ENCODE results near the gene DPAGT1.

The DPAGT1 gene

GRCh38 chr11:119048644-119049043, 53.0 kb downstream of the DPAGT1 start:
- Histone ChIP-seq H3K4me3 (ENCODE audit: low read depth in 1 of 2, low read length in 2 of 2) (no peak overlapping the region), H3K79me2 (ENCODE audit: insufficient read depth, low read length) (peaks cover 5% of the 10 kb centered on the region; the same call in 1 of the 2 replicates), H3K27me3 (ENCODE audit: insufficient read depth, low read length, poor library complexity) (no peaks in the 10 kb centered on the region), H3K27ac (ENCODE audit: low read length) (no peak overlapping the region), H4K20me1 (ENCODE audit: insufficient read depth, low read length) (0 out of 2 replicates have a peak, but pooled peaks cover 3% of the 10 kb centered on the region), H3K9me3 (ENCODE audit: insufficient read depth, low read length, severe bottlenecking) (no peaks in the 10 kb centered on the region), H3K4me1 (ENCODE audit: insufficient read depth, low read length) (no peaks in the 10 kb centered on the region), H3K36me3 (ENCODE audit: insufficient read depth, low read length) (peaks cover 91% of the 10 kb centered on the region), H3K4me2 (ENCODE audit: insufficient read depth, low read length) (no peak overlapping the region), H2AFZ (ENCODE audit: low read depth, low read length) (no peak overlapping the region), H3K9ac (ENCODE audit: low read depth, low read length) (no peak overlapping the region)
- DNase-seq = no peak
- TF ChIP-seq EZH2 (IDR thresholded peaks at IDR 0.05; ENCODE audit: borderline replicate concordance, low read depth, low read length, severe bottlenecking) (no peak), CTCF (IDR thresholded peaks at IDR 0.05; ENCODE audit: borderline replicate concordance, extremely low read depth, low read length, poor library complexity, severe bottlenecking) (no peak)
- ATAC-seq (ENCODE audit: insufficient read depth, low read depth) = peak; percentile 45; the same call in 2 of the 3 replicates

GRCh38 chr11:119047205-119047604, 54.4 kb downstream of the DPAGT1 start:
- DNase-seq = no peak
- no peak for TF ChIP-seq CTCF (IDR thresholded peaks at IDR 0.05; ENCODE audit: borderline replicate concordance, extremely low read depth, low read length, poor library complexity, severe bottlenecking)
- TF ChIP-seq EZH2 (IDR thresholded peaks at IDR 0.05; ENCODE audit: borderline replicate concordance, low read depth, low read length, severe bottlenecking) = no peak
- Histone ChIP-seq H3K27ac (ENCODE audit: low read length) (no peak overlapping the region), H3K9ac (ENCODE audit: low read depth, low read length) (no peak overlapping the region), H3K9me3 (ENCODE audit: insufficient read depth, low read length, severe bottlenecking) (no peaks in the 10 kb centered on the region), H3K36me3 (ENCODE audit: insufficient read depth, low read length) (peaks cover 77% of the 10 kb centered on the region), H3K4me1 (ENCODE audit: insufficient read depth, low read length) (no peaks in the 10 kb centered on the region), H3K4me3 (ENCODE audit: low read depth in 1 of 2, low read length in 2 of 2) (no peak overlapping the region), H4K20me1 (ENCODE audit: insufficient read depth, low read length) (0 out of 2 replicates have a peak, but pooled peaks cover under 1% of the 10 kb centered on the region), H2AFZ (ENCODE audit: low read depth, low read length) (no peak overlapping the region), H3K27me3 (ENCODE audit: insufficient read depth, low read length, poor library complexity) (no peaks in the 10 kb centered on the region), H3K79me2 (ENCODE audit: insufficient read depth, low read length) (no peaks in the 10 kb centered on the region), H3K4me2 (ENCODE audit: insufficient read depth, low read length) (no peak overlapping the region)
- no peak for ATAC-seq (ENCODE audit: insufficient read depth, low read depth)

Measured in DND-41 (cell line).